Liver (tissue), 9 donors: ENCODE results near the gene UNC13C. TPM values are rescaled to one million over a fixed set of nuclear protein-coding genes. Genes with fewer than 3 reads are reported as not detected.

Experiments
- DNase-seq: peaks from one replicate; pipeline ENCODE4 v3.0.0-alpha.2; 2017; ENCODE audit warnings: low spot score
- H3K27ac ChIP-seq, 2 donors: one replicate each; pipeline ENCODE4 v1.7.0; 2013; ENCODE audit warnings: inconsistent platforms in 2 of 2, low read length in 2 of 2, control low read depth in 1 of 2, low read depth in 1 of 2, mild to moderate bottlenecking in 1 of 2
- H3K27me3 ChIP-seq, 4 donors: one replicate each; pipeline versions ENCODE4 v1.6.1 to v1.7.0; 2013; ENCODE audit warnings: low read length in 3 of 4, inconsistent platforms in 1 of 4, mild to moderate bottlenecking in 1 of 4, moderate library complexity in 1 of 4; ENCODE audit not compliant: control insufficient read depth in 4 of 4, insufficient read depth in 4 of 4
- H3K36me3 ChIP-seq, 4 donors: one replicate each; pipeline versions ENCODE4 v1.6.1 to v1.7.0; 2013; ENCODE audit warnings: low read length in 3 of 4, mild to moderate bottlenecking in 3 of 4, low read depth in 1 of 4, moderate library complexity in 1 of 4; ENCODE audit not compliant: control insufficient read depth in 4 of 4, insufficient read depth in 3 of 4
- H3K4me1 ChIP-seq, 4 donors: one replicate each; pipeline versions ENCODE4 v1.6.1 to v1.7.0; 2013; ENCODE audit warnings: low read length in 3 of 4, mild to moderate bottlenecking in 3 of 4, moderate library complexity in 1 of 4; ENCODE audit not compliant: control insufficient read depth in 4 of 4, insufficient read depth in 4 of 4
- H3K4me3 ChIP-seq, 3 donors: one replicate each; pipeline versions ENCODE4 v1.6.1 to v1.7.0; 2013; ENCODE audit warnings: low read length in 3 of 3, control low read depth in 1 of 3, low read depth in 1 of 3, mild to moderate bottlenecking in 1 of 3
- H3K9ac ChIP-seq, 2 donors: one replicate each; pipeline ENCODE4 v1.7.0; 2013; ENCODE audit warnings: low read length in 2 of 2, mild to moderate bottlenecking in 2 of 2, moderate library complexity in 2 of 2, control low read depth in 1 of 2, low read depth in 1 of 2
- H3K9me3 ChIP-seq, 4 donors: one replicate each; pipeline versions ENCODE4 v1.6.1 to v1.7.0; 2013; ENCODE audit warnings: low read length in 3 of 4; ENCODE audit not compliant: control insufficient read depth in 4 of 4
- ATF3 ChIP-seq: IDR thresholded peaks from 2 replicates; pipeline ENCODE4 v1.6.1; 2016; ENCODE audit warnings: antibody characterized with exemption
- CTCF ChIP-seq: fragments of 150-350 bp; IDR thresholded peaks from 2 replicates; pipeline ENCODE4 v1.5.1; 2017; ENCODE audit warnings: improper control_type of control experiment, low read depth, low read length; ENCODE audit not compliant: missing input control
- EGR1 ChIP-seq, 2 donors: IDR thresholded peaks; 2 replicates each; pipeline ENCODE4 v1.6.1; 2016 to 2018; ENCODE audit warnings: antibody characterized with exemption in 2 of 2, low read depth in 2 of 2
- FOXA1 ChIP-seq: IDR thresholded peaks from 2 replicates; pipeline ENCODE4 v1.6.1; 2016; ENCODE audit warnings: antibody characterized with exemption
- FOXA2 ChIP-seq: IDR thresholded peaks from 2 replicates; pipeline ENCODE4 v1.6.1; 2016; ENCODE audit warnings: antibody characterized with exemption
- GABPA ChIP-seq, 2 donors: IDR thresholded peaks in 1 of 2; conservative IDR thresholded peaks in 1 of 2; 2 replicates each; pipeline ENCODE4 v1.6.1; 2016; ENCODE audit warnings: antibody characterized with exemption in 2 of 2, mild to moderate bottlenecking in 1 of 2, moderate library complexity in 1 of 2
- HNF4A ChIP-seq, 2 donors: conservative IDR thresholded peaks; 2 replicates each; pipeline ENCODE4 v1.6.1; 2016; ENCODE audit warnings: antibody characterized with exemption in 2 of 2, mild to moderate bottlenecking in 2 of 2
- HNF4G ChIP-seq: IDR thresholded peaks from 2 replicates; pipeline ENCODE4 v1.6.1; 2016; ENCODE audit warnings: antibody characterized with exemption
- JUND ChIP-seq, 2 donors: IDR thresholded peaks; 2 replicates each; pipeline ENCODE4 v1.6.1; 2016; ENCODE audit warnings: antibody characterized with exemption in 2 of 2
- MAX ChIP-seq: IDR thresholded peaks from 2 replicates; pipeline ENCODE4 v1.6.1; 2016; ENCODE audit warnings: antibody characterized with exemption
- NR2F2 ChIP-seq: IDR thresholded peaks from 2 replicates; pipeline ENCODE4 v1.6.1; 2016; ENCODE audit warnings: antibody characterized with exemption
- RAD21 ChIP-seq, 2 donors: IDR thresholded peaks; 2 replicates each; pipeline ENCODE4 v1.6.1; 2016; ENCODE audit warnings: antibody characterized with exemption in 2 of 2, mild to moderate bottlenecking in 2 of 2
- REST ChIP-seq: IDR thresholded peaks from 2 replicates; pipeline ENCODE4 v1.6.1; 2016; ENCODE audit warnings: antibody characterized with exemption, mild to moderate bottlenecking
- RXRA ChIP-seq, 2 donors: IDR thresholded peaks; 2 replicates each; pipeline ENCODE4 v1.6.1; 2017 to 2018; ENCODE audit warnings: antibody characterized with exemption in 2 of 2, mild to moderate bottlenecking in 1 of 2
- SP1 ChIP-seq: IDR thresholded peaks from 2 replicates; pipeline ENCODE4 v1.6.1; 2018; ENCODE audit warnings: antibody characterized with exemption, mild to moderate bottlenecking
- TAF1 ChIP-seq: conservative IDR thresholded peaks from 2 replicates; pipeline ENCODE4 v1.6.1; 2016; ENCODE audit warnings: antibody characterized with exemption, mild to moderate bottlenecking
- YY1 ChIP-seq: IDR thresholded peaks from 2 replicates; pipeline ENCODE4 v1.6.1; 2016; ENCODE audit warnings: antibody characterized with exemption, mild to moderate bottlenecking
- ZBTB33 ChIP-seq: IDR thresholded peaks from 2 replicates; pipeline ENCODE4 v1.6.1; 2016; ENCODE audit warnings: antibody characterized with exemption
- WGBS: extraction: QIAGEN DNeasy Blood & Tissue Kit; methylation state at CpG from one replicate; pipeline ENCODE4 v1.1.7; 2013; 5-methylcytosine and 5-hydroxymethylcytosine counted together
- polyA plus RNA-seq, 2 donors: library from polyadenylated mRNA; stranded (reverse) in 1 of 2; unstranded in 1 of 2; fragments of 200-250 nt in 1 of 2; fragments of >200 nt in 1 of 2; fragmentation: Nextera tagmentation in 1 of 2; extraction: Ambion mirVana in 1 of 2; gene quantifications; one replicate each; pipeline versions ENCODE4 v1.2.1 to v1.2.3, GENCODE V29; 2013 to 2015
- total RNA-seq, 2 donors: library from RNA; depleted of rRNA; stranded (reverse); fragments of >200 nt; gene quantifications; one replicate each; pipeline ENCODE4 v1.2.3, GENCODE V29; 2014
- donor health status: healthy.
- donor health status: healthy.
- donor health status: healthy.
- donor health status: healthy.
- donor health status: healthy.

UNC13C gene
- total and polyA plus RNA-seq, 4 donors, result 0.19 TPM; not detected in 3

- Histone ChIP-seq H3K27ac (no peak overlapping the region), H3K4me1 (no peaks in the 10 kb centered on the region), H3K4me3 (no peak overlapping the region), H3K9me3 (no peaks in the 10 kb centered on the region), H3K27me3 (no peaks in the 10 kb centered on the region), H3K36me3 (no peaks in the 10 kb centered on the region), H3K9ac (no peak overlapping the region)
- TF ChIP-seq CTCF (no peak), RAD21 (IDR thresholded peaks at IDR 0.05) (no peak), EGR1 (IDR thresholded peaks at IDR 0.05; ENCODE audit: low read depth in 2 of 2) (no peak), JUND (IDR thresholded peaks at IDR 0.05) (no peak), REST (no peak)
- 67% methylated on average over 2 of the region's 2 CpGs for WGBS
- no peak for DNase-seq
Observed at GRCh38 chr15:54618120-54618519, 639.9 kb downstream of the UNC13C start.

GRCh38 chr15:54619180-54619579, 640.9 kb downstream of the UNC13C start:
- Histone ChIP-seq H3K27me3 (peaks cover 0 to 3% (median 0%) of the 10 kb centered on the region in 4 donors), H3K9ac (no peak overlapping the region), H3K9me3 (no peaks in the 10 kb centered on the region), H3K36me3 (no peaks in the 10 kb centered on the region), H3K4me3 (no peak overlapping the region), H3K27ac (no peak overlapping the region), H3K4me1 (no peaks in the 10 kb centered on the region)
- TF ChIP-seq YY1 (no peak), FOXA2 (no peak), ZBTB33 (no peak), FOXA1 (no peak), ATF3 (no peak), HNF4G (no peak), HNF4A (conservative IDR thresholded peaks at IDR 0.05) (no peak), EGR1 (IDR thresholded peaks at IDR 0.05; ENCODE audit: low read depth in 2 of 2) (no peak), JUND (IDR thresholded peaks at IDR 0.05) (no peak), TAF1 (no peak), NR2F2 (no peak), RAD21 (IDR thresholded peaks at IDR 0.05) (no peak), SP1 (no peak), MAX (no peak), GABPA (IDR thresholded peaks at IDR 0.05 in 1 of 2, conservative IDR thresholded peaks at IDR 0.05 in 1 of 2) (no peak), CTCF (no peak), RXRA (IDR thresholded peaks at IDR 0.05) (no peak)
- WGBS, result 35% methylated on average over 3 of the region's 3 CpGs
- no peak for DNase-seq
